Stimulated activated CD4-positive, alpha-beta T cell treated with anti-CD3 and anti-CD28 coated beads, TNF-alpha, amount 100 ng/mL, for 4 hours (primary cell): ENCODE data around the gene MEX3C.

Experiments used
- DNase-seq, 3 experiments: peaks; one replicate each; pipeline ENCODE4 v3.0.0-alpha.2; 2020; ENCODE audit warnings: low read depth in 3 of 3

Gene MEX3C

GRCh38 chr18:51153659-51154371 lies 43.7 kb downstream of the MEX3C start:
- peak in 2 of 3 experiments; percentile 13 to 19 for DNase-seq

- peak; percentile 51 to 84 (median 81) for DNase-seq
These were observed 45.6 kb downstream of the MEX3C start for GRCh38 chr18:51151568-51152511.

- DNase-seq: no peak
These were observed 46.3 kb downstream of the MEX3C start for GRCh38 chr18:51151185-51151567.

- DNase-seq: no peak
These were observed 47.3 kb downstream of the MEX3C start for GRCh38 chr18:51150113-51150700.

- DNase-seq: no peak
These were observed 47.8 kb downstream of the MEX3C start for GRCh38 chr18:51149670-51150069.

- no peak for DNase-seq
These were observed 50.6 kb downstream of the MEX3C start for GRCh38 chr18:51146909-51147308.

GRCh38 chr18:51138936-51139335 lies 58.5 kb downstream of the MEX3C start:
- no peak for DNase-seq

- DNase-seq: no peak
These were observed 59.6 kb downstream of the MEX3C start for GRCh38 chr18:51137891-51138290.

GRCh38 chr18:51137026-51137729 lies 60.3 kb downstream of the MEX3C start:
- no peak for DNase-seq

GRCh38 chr18:51135795-51136194 lies 61.7 kb downstream of the MEX3C start:
- DNase-seq: no peak

GRCh38 chr18:51135364-51135763 lies 62.1 kb downstream of the MEX3C start:
- DNase-seq: no peak

GRCh38 chr18:51134721-51135120 lies 62.8 kb downstream of the MEX3C start:
- no peak for DNase-seq

- DNase-seq: no peak
These were observed 63.8 kb downstream of the MEX3C start for GRCh38 chr18:51133580-51134160.

- DNase-seq: no peak
These were observed 65.1 kb downstream of the MEX3C start for GRCh38 chr18:51132256-51132935.

GRCh38 chr18:51128533-51128932 lies 68.9 kb downstream of the MEX3C start:
- DNase-seq: no peak

- no peak for DNase-seq
These were observed 69.8 kb downstream of the MEX3C start for GRCh38 chr18:51127664-51128063.

GRCh38 chr18:51125976-51126375 lies 71.5 kb downstream of the MEX3C start:
- DNase-seq: no peak
